ENCODE results near the gene ROR2.

The ROR2 gene

GRCh38 chr9:91930475-91930874 is 19.6 kb downstream of the ROR2 start:
- Histone ChIP-seq H3F3A (ENCODE audit: insufficient read depth) (no peaks in the 10 kb centered on the region), H3K79me2 (ENCODE audit: insufficient read depth, low read length) (no peaks in the 10 kb centered on the region), H3K9ac (ENCODE audit: low read length) (no peak overlapping the region), H3K27me3 (ENCODE audit: low read length) (no peaks in the 10 kb centered on the region), H3K27ac (ENCODE audit: low read depth, low read length) (no peak overlapping the region), H3K9me3 (ENCODE audit: insufficient read depth, low read length) (peaks cover 22% of the 10 kb centered on the region), H3K36me3 (ENCODE audit: low read length) (no peaks in the 10 kb centered on the region), H3K4me3 (ENCODE audit: insufficient read depth, low read length, poor library complexity, severe bottlenecking) (no peak overlapping the region), H4K20me1 (ENCODE audit: low read depth, low read length) (no peaks in the 10 kb centered on the region), H3K9me2 (replicated peaks; ENCODE audit: insufficient read depth, low read length) (no peaks in the 10 kb centered on the region), H3K4me2 (ENCODE audit: low read depth, low read length, poor library complexity, severe bottlenecking) (no peak overlapping the region), H2AFZ (ENCODE audit: low read depth, low read length, severe bottlenecking) (no peak overlapping the region)
- TF ChIP-seq CTCF (IDR thresholded peaks at IDR 0.05; ENCODE audit: insufficient read depth, low read length, poor library complexity, severe bottlenecking) (no peak), EZH2phosphoT487 (conservative IDR thresholded peaks at IDR 0.05; ENCODE audit: low read length) (no peak)

GRCh38 chr9:91929331-91929730 is 20.7 kb downstream of the ROR2 start:
- Histone ChIP-seq H3K9me2 (replicated peaks; ENCODE audit: insufficient read depth, low read length) (no peaks in the 10 kb centered on the region), H3K27me3 (ENCODE audit: low read length) (no peaks in the 10 kb centered on the region), H3K9ac (ENCODE audit: low read length) (no peak overlapping the region), H3K9me3 (ENCODE audit: insufficient read depth, low read length) (peaks cover 22% of the 10 kb centered on the region), H3K36me3 (ENCODE audit: low read length) (no peaks in the 10 kb centered on the region), H4K20me1 (ENCODE audit: low read depth, low read length) (no peaks in the 10 kb centered on the region), H3K27ac (ENCODE audit: low read depth, low read length) (no peak overlapping the region), H3F3A (ENCODE audit: insufficient read depth) (no peaks in the 10 kb centered on the region), H3K4me3 (ENCODE audit: insufficient read depth, low read length, poor library complexity, severe bottlenecking) (no peak overlapping the region), H3K79me2 (ENCODE audit: insufficient read depth, low read length) (no peaks in the 10 kb centered on the region), H3K4me2 (ENCODE audit: low read depth, low read length, poor library complexity, severe bottlenecking) (no peak overlapping the region), H2AFZ (ENCODE audit: low read depth, low read length, severe bottlenecking) (no peak overlapping the region)
- TF ChIP-seq EZH2phosphoT487 (conservative IDR thresholded peaks at IDR 0.05; ENCODE audit: low read length) (no peak), CTCF (IDR thresholded peaks at IDR 0.05; ENCODE audit: insufficient read depth, low read length, poor library complexity, severe bottlenecking) (no peak)

- Histone ChIP-seq H3K4me3 (ENCODE audit: insufficient read depth, low read length, poor library complexity, severe bottlenecking) (no peak overlapping the region), H3K79me2 (ENCODE audit: insufficient read depth, low read length) (no peaks in the 10 kb centered on the region), H3K4me2 (ENCODE audit: low read depth, low read length, poor library complexity, severe bottlenecking) (no peak overlapping the region), H2AFZ (ENCODE audit: low read depth, low read length, severe bottlenecking) (no peak overlapping the region), H3K36me3 (ENCODE audit: low read length) (no peaks in the 10 kb centered on the region), H3F3A (ENCODE audit: insufficient read depth) (no peaks in the 10 kb centered on the region), H3K9me2 (replicated peaks; ENCODE audit: insufficient read depth, low read length) (no peaks in the 10 kb centered on the region), H3K27ac (ENCODE audit: low read depth, low read length) (no peak overlapping the region), H3K27me3 (ENCODE audit: low read length) (no peaks in the 10 kb centered on the region), H3K9ac (ENCODE audit: low read length) (no peak overlapping the region), H4K20me1 (ENCODE audit: low read depth, low read length) (no peaks in the 10 kb centered on the region), H3K9me3 (ENCODE audit: insufficient read depth, low read length) (peaks cover 22% of the 10 kb centered on the region)
- TF ChIP-seq CTCF (IDR thresholded peaks at IDR 0.05; ENCODE audit: insufficient read depth, low read length, poor library complexity, severe bottlenecking) (no peak), EZH2phosphoT487 (conservative IDR thresholded peaks at IDR 0.05; ENCODE audit: low read length) (no peak)
Observed at GRCh38 chr9:91927922-91928510, 22.0 kb downstream of the ROR2 start.
